Transverse colon (tissue), 3 donors: ENCODE data around the gene SCN5A.

ENCODE experiments used
- CTCF ChIP-seq, 5 experiments: fragments of 200-600 bp in 3 of 5; fragments of 450-650 bp in 2 of 5; sonication (generic) in 3 of 5; IDR thresholded peaks; 1 replicate in 2 of 5; 2 replicates in 3 of 5; pipeline ENCODE4 v1.5.1; 2016 to 2017; ENCODE audit warnings: antibody characterized with exemption in 5 of 5, inconsistent platforms in 3 of 5, mild to moderate bottlenecking in 2 of 5, moderate library complexity in 1 of 5
- EP300 ChIP-seq: sonication (generic); formaldehyde crosslinking; IDR thresholded peaks from one replicate; pipeline ENCODE4 v1.6.1; 2017; ENCODE audit warnings: antibody characterized with exemption, low read depth
- POLR2A ChIP-seq: fragments of 450-650 bp; IDR thresholded peaks from one replicate; pipeline ENCODE4 v1.6.1; 2016; ENCODE audit warnings: antibody characterized with exemption, mild to moderate bottlenecking, moderate library complexity

GRCh38 chr3:38616658-38617057 lies 32.8 kb downstream of the SCN5A start:
- TF ChIP-seq CTCF (IDR thresholded peaks at IDR 0.05) (no peak), POLR2A (no peak), EP300 (no peak)
